Endothelial cell of umbilical vein (primary cell): Measurements from ENCODE around the gene LRRC41.

Experiments
- CTCF ChIP-seq, 2 donors: IDR thresholded peaks; 1 replicate in 1 of 2; 2 replicates in 1 of 2; pipeline ENCODE4 v1.5.1; 2011; ENCODE audit warnings: low read length in 2 of 2, mild to moderate bottlenecking in 2 of 2, moderate library complexity in 2 of 2, control low read depth in 1 of 2, inconsistent platforms in 1 of 2, low read depth in 1 of 2; ENCODE audit not compliant: insufficient read depth in 1 of 2; ENCODE audit errors: extremely low read depth in 1 of 2
- EZH2 ChIP-seq: IDR thresholded peaks from 2 replicates; pipeline ENCODE4 v1.6.1; 2012; ENCODE audit warnings: borderline replicate concordance, low read depth, mild to moderate bottlenecking, moderate library complexity, low read length, inconsistent platforms; ENCODE audit not compliant: severe bottlenecking
- MYC ChIP-seq: IDR thresholded peaks from one replicate; pipeline ENCODE4 v1.6.1; 2011; ENCODE audit warnings: mild to moderate bottlenecking, low read depth, low read length
- POLR2A ChIP-seq: IDR thresholded peaks from 2 replicates; pipeline ENCODE4 v1.6.1; 2012; ENCODE audit warnings: low read depth, mild to moderate bottlenecking, control low read depth, low read length
- POLR2AphosphoS5 ChIP-seq: IDR thresholded peaks from 2 replicates; pipeline ENCODE4 v1.6.1; 2012; ENCODE audit warnings: low read depth, mild to moderate bottlenecking, control low read depth, low read length, moderate library complexity; ENCODE audit not compliant: insufficient read depth
- TF ChIP-seq, protein P1 (sequence below): IDR thresholded peaks from 2 replicates; pipeline ENCODE4 v1.6.1; 2011; ENCODE audit not compliant: insufficient read depth, insufficient read length

DNA sequence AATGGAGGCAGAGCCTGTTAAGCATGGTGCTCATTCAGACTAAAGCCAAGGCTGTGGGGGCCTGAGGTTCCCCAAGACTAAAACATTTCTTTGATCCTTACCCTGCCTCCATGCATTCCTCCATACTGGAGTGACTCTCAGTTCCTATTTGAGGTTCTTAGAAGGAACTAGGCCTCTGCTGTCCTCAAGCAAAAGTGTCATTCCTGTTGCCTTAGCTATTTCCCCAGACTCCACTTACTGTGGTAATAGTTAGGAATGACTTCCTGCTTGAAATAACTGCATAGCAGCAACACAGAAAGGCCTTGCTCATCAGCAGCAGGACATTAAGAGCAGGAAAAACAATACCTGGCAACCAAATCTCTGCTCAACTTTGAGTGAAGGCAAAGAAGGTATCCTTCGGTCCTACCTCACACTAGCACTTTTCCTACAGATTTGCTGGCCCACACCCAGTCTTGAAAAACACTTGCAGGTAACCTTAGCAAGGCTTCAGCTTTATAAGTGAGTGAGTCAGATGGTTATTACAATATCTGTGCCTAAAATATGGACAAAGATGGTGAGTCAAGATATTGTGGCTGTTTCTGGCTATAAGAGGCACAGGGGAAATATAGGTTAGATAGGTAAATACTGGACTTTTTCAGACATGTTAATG is 14.8 kb downstream of the LRRC41 start:
- TF ChIP-seq POLR2AphosphoS5 (no peak), CTCF (IDR thresholded peaks at IDR 0.05; ENCODE audit: extremely low read depth in 1 of 2, insufficient read depth in 1 of 2, low read depth in 1 of 2, low read length in 2 of 2) (no peak), POLR2A (no peak), EZH2 (no peak), MYC (no peak)
- TF ChIP-seq, protein P1, sequence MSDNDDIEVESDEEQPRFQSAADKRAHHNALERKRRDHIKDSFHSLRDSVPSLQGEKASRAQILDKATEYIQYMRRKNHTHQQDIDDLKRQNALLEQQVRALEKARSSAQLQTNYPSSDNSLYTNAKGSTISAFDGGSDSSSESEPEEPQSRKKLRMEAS = no peak
